ENCODE results near the gene LARGE1. TPM values are rescaled to one million over a fixed set of nuclear protein-coding genes. Genes with fewer than 3 reads are reported as not detected.

The LARGE1 gene
- total RNA-seq, 1 donor from 2014 or later = 81.2 TPM

- no peak overlapping the region for H3K27ac Mint-ChIP-seq (ENCODE audit: unreplicated experiment)
These were observed 620.9 kb downstream of the LARGE1 start for GRCh38 chr22:33299245-33299956.

DNA sequence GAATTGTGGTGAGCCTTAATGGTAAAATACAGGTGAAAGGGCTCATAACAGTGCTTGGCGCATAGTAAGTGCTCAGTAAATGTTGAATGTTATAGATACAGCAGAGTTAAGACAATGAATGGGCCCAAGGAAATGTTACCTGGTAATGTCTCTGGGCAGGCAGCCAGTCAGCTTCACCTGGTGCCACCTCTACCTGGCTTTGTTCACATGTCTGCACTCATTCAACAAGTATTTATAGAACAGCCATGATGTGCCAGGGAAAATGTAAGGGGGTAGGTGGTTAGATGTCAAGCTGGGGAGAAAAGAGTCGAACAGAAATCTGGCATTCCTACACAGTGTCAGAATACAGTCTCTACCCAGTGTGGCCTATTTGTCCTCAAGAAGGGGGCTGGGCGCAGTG is 623.3 kb downstream of the LARGE1 start:
- Mint-ChIP-seq H3K4me3 (ENCODE audit: unreplicated experiment) (no peak overlapping the region), H3K9me3 (ENCODE audit: unreplicated experiment) (no peaks in the 10 kb centered on the region), H3K27ac (ENCODE audit: unreplicated experiment) (no peak overlapping the region), H3K4me1 (ENCODE audit: low read depth, unreplicated experiment) (no peaks in the 10 kb centered on the region), H3K36me3 (ENCODE audit: unreplicated experiment) (peaks cover 4% of the 10 kb centered on the region), H3K27me3 (ENCODE audit: unreplicated experiment) (peaks cover 5% of the 10 kb centered on the region)
- DNase-seq = no peak
- TF ChIP-seq, protein P1, sequence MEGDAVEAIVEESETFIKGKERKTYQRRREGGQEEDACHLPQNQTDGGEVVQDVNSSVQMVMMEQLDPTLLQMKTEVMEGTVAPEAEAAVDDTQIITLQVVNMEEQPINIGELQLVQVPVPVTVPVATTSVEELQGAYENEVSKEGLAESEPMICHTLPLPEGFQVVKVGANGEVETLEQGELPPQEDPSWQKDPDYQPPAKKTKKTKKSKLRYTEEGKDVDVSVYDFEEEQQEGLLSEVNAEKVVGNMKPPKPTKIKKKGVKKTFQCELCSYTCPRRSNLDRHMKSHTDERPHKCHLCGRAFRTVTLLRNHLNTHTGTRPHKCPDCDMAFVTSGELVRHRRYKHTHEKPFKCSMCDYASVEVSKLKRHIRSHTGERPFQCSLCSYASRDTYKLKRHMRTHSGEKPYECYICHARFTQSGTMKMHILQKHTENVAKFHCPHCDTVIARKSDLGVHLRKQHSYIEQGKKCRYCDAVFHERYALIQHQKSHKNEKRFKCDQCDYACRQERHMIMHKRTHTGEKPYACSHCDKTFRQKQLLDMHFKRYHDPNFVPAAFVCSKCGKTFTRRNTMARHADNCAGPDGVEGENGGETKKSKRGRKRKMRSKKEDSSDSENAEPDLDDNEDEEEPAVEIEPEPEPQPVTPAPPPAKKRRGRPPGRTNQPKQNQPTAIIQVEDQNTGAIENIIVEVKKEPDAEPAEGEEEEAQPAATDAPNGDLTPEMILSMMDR (IDR thresholded peaks at IDR 0.05; ENCODE audit: partially characterized antibody, unreplicated experiment) = no peak

More at GRCh38 chr22:33299245-33299956, 620.9 kb downstream of the LARGE1 start:
- Mint-ChIP-seq H3K36me3 (ENCODE audit: unreplicated experiment) (no peaks in the 10 kb centered on the region), H3K4me3 (ENCODE audit: unreplicated experiment) (no peak overlapping the region), H3K9me3 (ENCODE audit: unreplicated experiment) (no peaks in the 10 kb centered on the region), H3K27me3 (ENCODE audit: unreplicated experiment) (peaks cover 2% of the 10 kb centered on the region), H3K4me1 (ENCODE audit: low read depth, unreplicated experiment) (peaks cover 8% of the 10 kb centered on the region)
- TF ChIP-seq, protein P1 (IDR thresholded peaks at IDR 0.05; ENCODE audit: partially characterized antibody, unreplicated experiment) = no peak
- no peak for DNase-seq

- TF ChIP-seq, protein P1 (IDR thresholded peaks at IDR 0.05; ENCODE audit: partially characterized antibody, unreplicated experiment) = no peak
- Mint-ChIP-seq H3K4me1 (ENCODE audit: low read depth, unreplicated experiment) (no peaks in the 10 kb centered on the region), H3K36me3 (ENCODE audit: unreplicated experiment) (peaks cover 4% of the 10 kb centered on the region), H3K9me3 (ENCODE audit: unreplicated experiment) (no peaks in the 10 kb centered on the region), H3K4me3 (ENCODE audit: unreplicated experiment) (no peak overlapping the region), H3K27me3 (ENCODE audit: unreplicated experiment) (peaks cover 10% of the 10 kb centered on the region), H3K27ac (ENCODE audit: unreplicated experiment) (no peak overlapping the region)
- no peak for DNase-seq
These were observed 632.2 kb downstream of the LARGE1 start for GRCh38 chr22:33288078-33288477.

GRCh38 chr22:33275073-33275443 is 645.2 kb downstream of the LARGE1 start:
- no peaks in the 10 kb centered on the region for H3K36me3 Mint-ChIP-seq (ENCODE audit: unreplicated experiment)
- H3K4me1 Mint-ChIP-seq (ENCODE audit: low read depth, unreplicated experiment) = peaks cover 7% of the 10 kb centered on the region
- TF ChIP-seq, protein P1 (IDR thresholded peaks at IDR 0.05; ENCODE audit: partially characterized antibody, unreplicated experiment) = no peak
- no peaks in the 10 kb centered on the region for H3K27me3 Mint-ChIP-seq (ENCODE audit: unreplicated experiment)
- no peak overlapping the region for H3K4me3 Mint-ChIP-seq (ENCODE audit: unreplicated experiment)
- no peak for DNase-seq
- H3K27ac Mint-ChIP-seq (ENCODE audit: unreplicated experiment) = no peak overlapping the region
- H3K9me3 Mint-ChIP-seq (ENCODE audit: unreplicated experiment) = no peaks in the 10 kb centered on the region

DNA sequence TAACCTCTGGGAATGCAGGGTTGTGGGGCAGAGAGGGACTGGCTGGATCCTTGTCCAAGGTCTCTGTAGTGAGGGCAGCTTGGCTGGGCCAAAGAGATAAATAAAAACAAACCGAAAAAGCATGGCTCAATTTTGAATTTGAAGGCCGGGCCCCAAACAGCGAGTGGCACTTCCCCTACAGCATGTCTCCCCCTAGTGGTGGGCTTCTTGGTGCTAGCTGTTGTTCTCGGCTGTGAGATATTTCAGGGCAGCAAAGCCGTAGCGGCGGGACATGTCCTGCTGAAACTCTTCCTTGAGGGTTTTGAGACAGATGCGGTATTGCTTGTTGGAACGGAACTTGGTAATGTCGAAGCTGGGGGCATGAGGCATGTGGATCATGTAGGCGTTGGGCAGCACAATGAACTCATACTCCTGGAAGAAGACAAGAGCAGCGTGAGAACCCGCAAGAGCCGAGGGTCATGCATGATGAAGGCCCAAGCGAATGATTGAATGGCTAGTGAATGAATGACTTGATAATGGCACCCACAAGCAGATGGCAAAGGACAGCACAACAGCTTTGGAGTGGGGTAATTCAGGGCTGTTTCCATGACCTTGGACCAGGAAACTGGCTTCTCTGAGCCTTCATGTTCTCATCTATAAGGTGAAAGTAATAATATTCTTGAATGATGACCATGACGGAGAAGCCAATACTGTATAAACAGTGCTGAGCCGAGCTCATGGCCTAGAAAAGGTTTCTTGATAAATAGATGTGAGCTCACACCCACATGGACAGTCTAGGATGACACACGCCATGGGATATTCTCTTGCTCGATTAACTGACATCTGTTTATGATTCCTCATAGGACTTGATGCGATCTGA is 645.8 kb downstream of the LARGE1 start:
- Mint-ChIP-seq H3K27me3 (ENCODE audit: unreplicated experiment) (no peaks in the 10 kb centered on the region), H3K9me3 (ENCODE audit: unreplicated experiment) (no peaks in the 10 kb centered on the region), H3K4me3 (ENCODE audit: unreplicated experiment) (no peak overlapping the region), H3K27ac (ENCODE audit: unreplicated experiment) (no peak overlapping the region), H3K36me3 (ENCODE audit: unreplicated experiment) (no peaks in the 10 kb centered on the region), H3K4me1 (ENCODE audit: low read depth, unreplicated experiment) (peaks cover 7% of the 10 kb centered on the region)
- TF ChIP-seq, protein P1 (IDR thresholded peaks at IDR 0.05; ENCODE audit: partially characterized antibody, unreplicated experiment) = peak; percentile 70
- peak; percentile 38 for DNase-seq

All from glutamatergic neuron (in vitro differentiated cells).